Ectodermal cell (in vitro differentiated cells): ENCODE measurements around the gene TENT4B.

Experiments used
- H3K27ac ChIP-seq: 2 replicates; pipeline ENCODE4 v1.7.0; 2013; ENCODE audit warnings: mild to moderate bottlenecking, low read depth, low read length; ENCODE audit not compliant: insufficient read depth, poor library complexity, severe bottlenecking
- H3K27me3 ChIP-seq: 2 replicates; pipeline ENCODE4 v1.7.0; 2013; ENCODE audit warnings: mild to moderate bottlenecking, low read length; ENCODE audit not compliant: insufficient read depth, control insufficient read depth, poor library complexity, severe bottlenecking
- H3K36me3 ChIP-seq: one replicate; pipeline ENCODE4 v1.7.0; 2013; ENCODE audit warnings: low read length; ENCODE audit not compliant: control insufficient read depth, insufficient read depth
- H3K4me1 ChIP-seq: one replicate; pipeline ENCODE4 v1.7.0; 2013; ENCODE audit warnings: low read length; ENCODE audit not compliant: control insufficient read depth, insufficient read depth
- H3K4me3 ChIP-seq: 2 replicates; pipeline ENCODE4 v1.7.0; 2013; ENCODE audit warnings: low read depth, low read length, control low read depth; ENCODE audit not compliant: insufficient read depth
- H3K9me3 ChIP-seq: 2 replicates; pipeline ENCODE4 v1.7.0; 2013; ENCODE audit warnings: mild to moderate bottlenecking, low read length, moderate library complexity; ENCODE audit not compliant: control insufficient read depth
- WGBS, 2 experiments: methylation state at CpG; one replicate each; pipeline ENCODE4 v1.1.7; 2013; ENCODE audit warnings: missing lambda C conversion rate in 2 of 2; 5-methylcytosine and 5-hydroxymethylcytosine counted together

Gene TENT4B

DNA sequence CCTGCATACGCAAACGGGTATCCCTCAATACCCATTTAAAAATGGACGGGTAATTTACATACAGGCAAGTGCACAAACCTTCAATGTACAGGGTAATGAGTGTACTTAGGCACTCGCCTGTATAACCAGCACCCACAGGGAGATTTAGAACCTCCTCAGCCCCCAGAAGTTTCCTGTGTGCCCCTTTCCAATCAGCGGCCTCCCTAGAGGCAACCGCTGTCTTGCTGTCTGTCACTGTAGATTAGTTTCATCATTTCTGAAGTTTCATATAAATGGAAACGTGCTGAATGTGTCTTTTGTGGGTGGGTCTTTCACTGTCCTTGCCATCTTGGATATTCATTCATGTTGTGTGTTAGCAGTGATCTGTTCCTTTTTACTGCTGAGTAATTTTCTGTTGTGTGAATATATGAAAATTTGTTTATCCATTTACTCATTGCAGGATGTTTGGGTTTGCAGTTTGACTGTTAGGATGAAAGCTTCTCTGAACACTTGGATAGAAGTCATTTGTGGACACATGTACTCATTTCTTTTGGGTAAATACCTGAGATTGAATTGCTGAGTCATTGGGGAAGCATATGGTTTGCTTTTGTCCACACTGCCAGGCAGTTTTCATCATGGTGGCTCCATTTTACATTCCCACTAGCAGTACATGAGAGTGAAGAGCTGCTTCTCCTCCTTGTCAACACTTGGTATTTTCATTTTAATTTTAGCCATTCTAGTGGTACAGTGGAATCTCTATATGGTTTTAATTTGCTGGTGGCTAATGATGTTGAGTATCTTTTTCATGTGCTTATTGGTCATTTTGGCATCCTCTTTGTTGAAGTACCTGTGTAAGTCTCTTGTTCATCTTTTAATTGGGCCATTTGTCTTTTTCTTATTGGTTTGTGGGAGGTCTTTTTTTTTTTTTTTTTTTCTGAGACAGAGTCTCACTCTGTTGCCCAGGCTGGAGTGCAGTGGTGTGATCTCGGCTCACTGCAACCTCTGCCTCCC, 111.1 kb downstream of the TENT4B start:
- WGBS, 2 experiments: 90% methylated on average over 8 of the region's 8 CpGs

DNA sequence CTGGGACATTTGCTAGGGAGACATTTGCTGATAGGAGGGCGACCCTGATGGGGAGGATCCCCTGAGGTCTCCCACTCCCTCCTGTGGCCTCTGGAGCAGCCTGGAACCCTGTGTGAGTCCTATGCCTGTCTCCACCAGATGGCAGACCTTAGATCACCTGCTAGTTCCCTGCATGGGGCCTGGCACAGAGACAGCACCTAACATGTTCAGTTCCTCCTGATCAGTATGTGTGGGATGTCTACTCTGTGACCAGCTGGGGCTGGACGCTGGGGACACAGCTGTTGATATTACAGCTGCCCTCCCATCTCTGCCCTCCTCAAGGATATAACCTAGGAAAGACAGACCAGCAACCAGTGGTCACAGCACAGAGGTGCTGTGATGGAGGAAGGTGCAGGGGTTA, 112.2 kb downstream of the TENT4B start:
- no peak overlapping the region for H3K27ac ChIP-seq
- H3K4me1 ChIP-seq: no peaks in the 10 kb centered on the region
- no peaks in the 10 kb centered on the region for H3K27me3 ChIP-seq
- no peaks in the 10 kb centered on the region for H3K9me3 ChIP-seq
- no peak overlapping the region for H3K4me3 ChIP-seq
- no peaks in the 10 kb centered on the region for H3K36me3 ChIP-seq
- 86 to 89% methylated on average over 2 of the region's 2 CpGs for WGBS, 2 experiments

More for the DNA sequence above, 111.1 kb downstream of the TENT4B start:
- Histone ChIP-seq H3K4me3 (no peak overlapping the region), H3K27ac (no peak overlapping the region), H3K9me3 (no peaks in the 10 kb centered on the region), H3K4me1 (peaks cover 9% of the 10 kb centered on the region), H3K27me3 (no peaks in the 10 kb centered on the region), H3K36me3 (no peaks in the 10 kb centered on the region)

DNA sequence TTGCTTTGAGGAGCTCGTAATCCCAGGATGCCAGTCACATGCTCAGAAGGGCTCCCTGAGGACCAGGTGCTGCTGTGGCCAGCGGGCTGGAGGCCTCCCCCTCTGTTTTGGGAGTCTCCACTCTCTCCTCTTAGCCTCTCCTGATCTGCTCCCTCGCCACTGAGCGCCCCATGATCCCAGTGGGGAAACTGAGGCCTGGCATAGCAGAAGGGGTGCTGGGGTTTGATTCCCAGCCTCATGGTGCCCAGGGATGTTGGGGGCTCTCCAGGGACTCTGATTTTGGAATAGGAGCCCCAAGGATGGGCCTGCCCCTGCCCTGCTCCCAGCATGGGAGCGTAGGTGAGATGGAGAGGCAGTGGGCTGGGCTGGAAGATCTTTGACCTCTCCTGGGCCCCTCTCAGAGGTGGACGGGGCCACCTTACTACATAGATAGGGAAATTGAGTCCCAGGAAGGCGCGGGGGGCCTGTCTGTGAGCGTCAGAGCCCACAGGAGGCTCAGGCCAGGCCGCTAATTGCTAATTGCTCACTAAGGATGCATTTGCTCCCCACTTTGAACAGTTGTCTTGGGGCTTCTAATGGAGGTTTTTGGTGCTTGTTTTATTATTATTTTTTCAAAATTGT, 112.7 kb downstream of the TENT4B start:
- Histone ChIP-seq H3K27ac (no peak overlapping the region), H3K27me3 (no peaks in the 10 kb centered on the region), H3K4me1 (no peaks in the 10 kb centered on the region), H3K9me3 (no peaks in the 10 kb centered on the region), H3K4me3 (no peak overlapping the region), H3K36me3 (no peaks in the 10 kb centered on the region)
- WGBS, 2 experiments: 90% methylated on average over 10 of the region's 10 CpGs

DNA sequence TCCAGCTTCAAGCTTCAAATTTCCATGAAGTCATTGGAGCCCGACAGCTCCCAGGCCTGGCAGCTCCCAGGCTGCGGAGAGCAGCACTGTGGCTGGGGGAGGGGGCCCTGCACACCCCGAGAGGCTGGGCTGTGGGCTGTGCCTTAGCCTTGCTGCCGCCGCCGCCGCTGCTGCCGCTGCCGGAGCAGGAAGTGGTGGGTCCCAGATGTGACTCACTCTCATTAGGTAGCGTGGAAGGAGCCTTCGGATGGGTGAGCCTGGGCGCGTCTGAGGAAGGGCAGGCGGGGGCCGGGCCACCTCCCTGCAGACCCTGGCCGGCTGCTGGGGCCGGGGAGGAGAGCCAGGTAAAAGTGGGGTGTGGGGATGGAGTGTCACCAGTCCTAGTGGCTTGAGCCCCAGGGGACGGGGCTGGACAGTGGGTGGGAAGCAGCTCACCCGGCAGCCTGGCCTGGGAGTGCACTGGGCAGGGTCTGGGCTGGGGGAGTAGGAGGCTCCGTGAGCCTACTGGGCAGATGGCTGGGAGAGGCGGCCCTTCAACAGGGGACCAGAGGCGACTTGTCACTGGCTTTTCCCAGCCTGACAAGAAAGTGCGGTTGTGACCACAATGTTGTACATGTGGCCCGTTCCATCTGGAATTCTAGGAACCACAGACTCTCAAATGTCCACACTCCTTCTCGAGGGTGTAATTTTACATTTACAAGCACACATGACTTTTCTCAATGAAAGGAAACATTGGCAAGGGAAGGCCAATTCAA, 113.4 kb downstream of the TENT4B start, which contains the start of gene ADCY7:
Gene ADCY7 (plus strand): TSS at position 215 of the 755 bp plus-strand sequence. CDS start 21,629 bp downstream, outside the sequence.
- 47 to 50% methylated on average over 25 of the region's 25 CpGs for WGBS, 2 experiments
- H3K27ac ChIP-seq: no peak within 1 kb of the TSS
- no peaks in the 10 kb centered on the region for H3K9me3 ChIP-seq
- H3K4me3 ChIP-seq: no peak within 1 kb of the TSS
- no peaks in the 10 kb centered on the region for H3K36me3 ChIP-seq
- no peaks in the 10 kb centered on the region for H3K4me1 ChIP-seq
- no peaks in the 10 kb centered on the region for H3K27me3 ChIP-seq

DNA sequence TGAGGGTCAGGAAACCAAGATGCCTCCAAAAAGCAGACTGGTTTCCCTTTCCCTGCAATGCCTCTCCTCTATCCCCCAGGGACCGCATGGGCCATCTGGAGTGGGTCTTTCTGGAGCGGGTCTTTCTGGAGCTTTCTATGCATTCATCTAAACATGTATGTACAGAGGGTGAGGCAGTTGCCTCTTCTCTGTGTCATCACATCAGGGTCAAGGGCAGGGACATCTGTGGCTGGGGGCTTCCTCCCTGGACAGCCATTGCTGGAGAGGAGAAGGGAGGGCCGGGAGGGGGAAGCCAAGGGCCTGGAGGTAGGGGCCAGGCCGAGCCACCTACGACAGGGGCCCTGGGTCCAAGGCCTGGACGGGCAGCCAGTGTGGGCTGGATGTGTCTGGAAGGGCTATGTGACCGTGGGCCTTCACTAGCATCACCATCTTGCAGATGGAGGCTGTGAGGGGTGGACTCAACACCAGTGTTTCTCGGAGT, 114.1 kb downstream of the TENT4B start:
- Histone ChIP-seq H3K27ac (no peak overlapping the region), H3K27me3 (no peaks in the 10 kb centered on the region), H3K4me3 (no peak overlapping the region), H3K9me3 (no peaks in the 10 kb centered on the region), H3K36me3 (no peaks in the 10 kb centered on the region), H3K4me1 (no peaks in the 10 kb centered on the region)
- WGBS, 2 experiments: 93 to 96% methylated on average over 8 of the region's 8 CpGs

DNA sequence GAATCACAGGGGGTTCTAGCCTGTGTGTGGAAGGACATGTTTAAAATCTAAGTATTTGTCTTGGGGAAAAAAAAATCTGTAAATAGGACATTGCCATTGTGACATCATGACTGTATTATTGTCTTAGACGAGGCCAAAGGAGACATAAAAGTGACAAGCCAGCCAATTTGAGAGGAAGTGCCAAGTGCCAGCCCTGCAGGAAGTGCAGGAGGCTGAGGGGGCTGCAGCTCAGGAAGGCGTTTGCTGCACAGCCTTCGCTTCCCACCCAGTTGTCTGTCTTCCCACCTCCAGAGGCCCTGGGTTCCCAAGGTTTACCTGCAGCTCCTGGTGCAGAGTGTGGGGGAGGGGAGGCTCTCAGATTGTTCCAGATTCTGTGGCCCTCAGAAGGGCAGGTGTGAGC, 114.5 kb downstream of the TENT4B start:
- WGBS, 2 experiments: 89 to 92% methylated on average over 3 of the region's 3 CpGs
- H3K4me1 ChIP-seq: no peaks in the 10 kb centered on the region

DNA sequence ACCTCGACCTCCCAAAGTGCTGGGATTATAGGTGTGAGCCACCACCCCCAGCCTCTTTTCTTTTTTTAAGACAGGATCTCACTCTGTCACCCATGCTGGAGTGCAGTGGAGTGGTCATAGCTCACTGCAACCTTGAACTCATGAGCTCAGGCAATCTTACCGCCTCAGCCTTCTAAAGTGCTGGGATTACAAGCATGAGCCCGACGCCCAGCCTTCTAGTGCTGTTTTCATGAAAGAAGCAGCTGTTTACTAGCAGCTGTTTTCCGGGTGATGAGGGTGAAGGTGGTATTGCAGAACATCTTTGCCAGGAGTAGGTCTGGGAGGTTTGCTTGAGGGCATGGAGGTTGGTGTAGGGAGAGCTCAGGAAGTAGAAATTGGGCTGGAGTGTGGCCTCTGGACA, 115.2 kb downstream of the TENT4B start:
- 90 to 93% methylated on average over 5 of the region's 5 CpGs for WGBS, 2 experiments
- H3K9me3 ChIP-seq: no peaks in the 10 kb centered on the region
- no peaks in the 10 kb centered on the region for H3K36me3 ChIP-seq
- H3K27me3 ChIP-seq: no peaks in the 10 kb centered on the region
- no peak overlapping the region for H3K27ac ChIP-seq
- H3K4me1 ChIP-seq: no peaks in the 10 kb centered on the region
- H3K4me3 ChIP-seq: no peak overlapping the region

More for the DNA sequence above, 114.5 kb downstream of the TENT4B start:
- Histone ChIP-seq H3K27ac (no peak overlapping the region), H3K9me3 (no peaks in the 10 kb centered on the region), H3K4me3 (no peak overlapping the region), H3K36me3 (no peaks in the 10 kb centered on the region), H3K27me3 (no peaks in the 10 kb centered on the region)

DNA sequence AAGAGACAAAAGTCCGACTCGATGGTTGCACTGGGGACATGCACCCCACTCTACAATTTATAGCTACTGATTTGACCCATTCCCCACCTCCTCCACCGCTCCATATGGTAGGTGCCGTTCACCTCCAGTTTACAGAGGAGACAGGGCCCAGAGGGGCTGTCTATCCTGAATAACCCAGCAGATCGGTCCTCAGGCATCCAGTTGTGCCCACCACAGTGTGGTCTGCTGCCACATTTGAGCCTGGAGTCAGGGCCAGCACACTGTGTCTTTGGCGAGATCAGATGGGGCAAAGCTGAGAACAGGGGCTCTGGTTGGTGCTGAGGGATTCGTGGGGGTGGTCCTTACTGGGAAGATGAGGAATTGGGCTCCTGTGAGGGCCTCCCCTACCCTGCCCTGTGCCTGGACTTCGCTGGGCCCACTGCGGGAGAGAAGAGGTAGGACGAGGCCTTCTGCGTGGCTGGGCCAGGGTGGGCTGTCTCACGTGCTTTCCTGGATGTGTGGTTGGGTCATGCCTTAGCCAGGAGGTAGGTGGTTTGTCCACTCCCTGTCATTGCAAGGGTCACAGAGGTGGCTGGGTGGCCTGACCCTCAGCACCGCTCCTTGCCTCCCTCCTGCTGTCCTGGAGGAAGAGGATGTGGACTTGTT, 116.1 kb downstream of the TENT4B start:
- 94 to 95% methylated on average over 13 of the region's 13 CpGs for WGBS, 2 experiments
- no peaks in the 10 kb centered on the region for H3K36me3 ChIP-seq
- no peaks in the 10 kb centered on the region for H3K4me1 ChIP-seq
- no peak overlapping the region for H3K27ac ChIP-seq
- no peaks in the 10 kb centered on the region for H3K9me3 ChIP-seq
- H3K27me3 ChIP-seq: no peaks in the 10 kb centered on the region
- no peak overlapping the region for H3K4me3 ChIP-seq

DNA sequence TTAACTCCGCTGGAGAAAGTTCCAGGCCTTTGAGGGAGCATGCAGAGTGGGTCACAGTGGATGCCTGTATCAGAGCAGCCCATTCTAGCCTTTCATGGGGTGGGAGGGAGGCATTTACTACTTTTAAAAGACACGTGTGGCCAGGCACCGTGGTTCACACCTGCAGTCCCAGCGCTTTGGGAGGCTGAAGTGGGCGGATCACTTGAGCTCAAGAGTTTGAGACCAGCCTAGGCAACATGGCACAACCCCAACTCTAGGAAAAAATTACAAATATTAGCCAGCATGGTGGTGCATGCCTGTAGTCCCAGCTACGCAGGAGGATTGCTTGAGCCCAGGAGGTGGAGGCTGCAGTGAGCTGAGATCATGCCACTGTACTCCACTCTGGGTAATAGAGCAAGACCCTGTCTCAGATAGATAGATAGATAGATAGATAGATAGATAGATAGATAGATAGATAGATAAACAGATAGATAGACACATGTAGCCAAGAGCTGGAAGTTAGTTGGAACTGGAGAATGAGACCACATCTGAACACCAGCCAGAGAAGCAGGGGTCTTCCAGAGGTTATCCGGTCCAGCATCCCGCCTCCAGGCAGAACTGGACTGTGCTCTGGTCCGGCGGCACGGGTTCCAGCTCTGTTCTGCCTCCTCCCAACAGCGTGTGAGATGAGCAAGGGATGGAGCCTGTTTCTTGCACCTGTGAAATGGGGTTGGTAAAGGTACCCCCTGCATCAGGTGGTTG, 116.8 kb downstream of the TENT4B start:
- no peaks in the 10 kb centered on the region for H3K4me1 ChIP-seq
- no peaks in the 10 kb centered on the region for H3K27me3 ChIP-seq
- no peak overlapping the region for H3K4me3 ChIP-seq
- H3K9me3 ChIP-seq: no peaks in the 10 kb centered on the region
- H3K36me3 ChIP-seq: no peaks in the 10 kb centered on the region
- 94 to 95% methylated on average over 12 of the region's 12 CpGs for WGBS, 2 experiments
- H3K27ac ChIP-seq: no peak overlapping the region
